K562 (cell line): ENCODE data around the gene TXNRD1. TPM values are rescaled to one million over a fixed set of nuclear protein-coding genes. Genes with fewer than 3 reads are reported as not detected.

Experiments
- BRD9 ChIP-seq: fragments of 450-650 bp; IDR thresholded peaks from 2 replicates; pipeline ENCODE4 v1.6.1; 2018; ENCODE audit warnings: low read depth; ENCODE audit not compliant: partially characterized antibody
- CREB1 ChIP-seq, 2 experiments: sonication (generic) in 1 of 2; formaldehyde crosslinking in 1 of 2; IDR thresholded peaks; 2 replicates each; pipeline versions ENCODE4 v1.6.1 to v1.8.0; 2012 to 2022; ENCODE audit warnings: inconsistent platforms in 1 of 2, mild to moderate bottlenecking in 1 of 2, missing genetic modification reagents in 1 of 2, moderate library complexity in 1 of 2
- ELF1 ChIP-seq: fragments of 200-800 bp; sonication (Bioruptor generic); IDR thresholded peaks from 2 replicates; pipeline ENCODE4 v1.6.1; 2016; ENCODE audit warnings: missing genetic modification characterization, missing compliant biosample characterization
- EZH2 ChIP-seq: IDR thresholded peaks from 2 replicates; pipeline ENCODE4 v1.6.1; 2012; ENCODE audit warnings: low read depth, mild to moderate bottlenecking, inconsistent platforms, low read length, borderline replicate concordance
- GABPA ChIP-seq: fragments of 200-800 bp; sonication (Bioruptor generic); conservative IDR thresholded peaks from 2 replicates; pipeline ENCODE4 v1.6.1; 2016; ENCODE audit warnings: low read depth, missing genetic modification characterization, missing compliant biosample characterization
- GABPB2 ChIP-seq: fragments of 250-450 bp; sonication (Bioruptor Pico); conservative IDR thresholded peaks from 2 replicates; pipeline ENCODE4 v1.5.1; 2021; ENCODE audit warnings: mild to moderate bottlenecking
- HDAC3 ChIP-seq: fragments of 450-650 bp; IDR thresholded peaks from 2 replicates; pipeline ENCODE4 v1.6.1; 2018; ENCODE audit warnings: borderline replicate concordance, mild to moderate bottlenecking, moderate library complexity; ENCODE audit not compliant: partially characterized antibody
- HNRNPK ChIP-seq: fragments of 200-400 bp; formaldehyde crosslinking; IDR thresholded peaks from one replicate; pipeline ENCODE4 v1.6.1; 2018; ENCODE audit warnings: mild to moderate bottlenecking, low read depth, low read length; ENCODE audit not compliant: poor library complexity, severe bottlenecking
- POLR2A ChIP-seq: fragments of 450-650 bp; conservative IDR thresholded peaks from 2 replicates; pipeline ENCODE4 v1.6.1; 2016
- PURB ChIP-seq: sonication (generic); formaldehyde crosslinking; IDR thresholded peaks from 2 replicates; pipeline ENCODE4 v1.9.0; 2021; ENCODE audit warnings: low read depth, mild to moderate bottlenecking, missing genetic modification reagents
- SREBF2 ChIP-seq: sonication (generic); formaldehyde crosslinking; IDR thresholded peaks from 2 replicates; pipeline ENCODE4 v1.4.0; 2020; ENCODE audit warnings: mild to moderate bottlenecking, missing genetic modification reagents
- YBX1 ChIP-seq: fragments of 450-650 bp; IDR thresholded peaks from 2 replicates; pipeline ENCODE4 v1.7.1; 2016; ENCODE audit warnings: mild to moderate bottlenecking
- polyA plus RNA-seq, 8 experiments: library from polyadenylated mRNA; depleted of rRNA in 4 of 8; stranded (reverse) in 5 of 8; unstranded in 3 of 8; fragments of >200 nt; fragmentation: Nextera tagmentation in 2 of 8; fragmentation: Illumina TruSeq in 1 of 8; extraction: Ambion mirVana in 2 of 8; extraction: Trizol in 1 of 8; gene quantifications; 2 replicates each; pipeline versions ENCODE4 v1.2.1 to v1.2.3, GENCODE V29; 2011 to 2014; ENCODE audit warnings: inconsistent platforms in 1 of 8, missing spikeins in 1 of 8
- total RNA-seq, 7 experiments: library from RNA; depleted of rRNA in 6 of 7; stranded (reverse); fragments of >200 nt in 6 of 7; fragmentation: Illumina TruSeq in 2 of 7; extraction: Trizol in 2 of 7; gene quantifications; 2 replicates each; pipeline versions ENCODE4 v1.2.1 to v1.2.3, GENCODE V29; 2011 to 2021; ENCODE audit warnings: low replicate concordance in 1 of 7
- TF ChIP-seq, protein P1 (sequence below), 2 experiments: fragments of 150-350 bp in 1 of 2; IDR thresholded peaks; 2 replicates each; pipeline ENCODE4 v1.6.1; 2012 to 2016; ENCODE audit warnings: low read depth in 2 of 2, low read length in 2 of 2, mild to moderate bottlenecking in 1 of 2, moderate library complexity in 1 of 2
- TF ChIP-seq, protein P2 (sequence below): fragments of 450-650 bp; conservative IDR thresholded peaks from 2 replicates; pipeline ENCODE4 v1.6.1; 2016; ENCODE audit warnings: missing genetic modification characterization, low read depth, mild to moderate bottlenecking, missing compliant biosample characterization, moderate library complexity
- TF ChIP-seq, protein P3 (sequence below): fragments of 250-450 bp; sonication (Bioruptor Pico); IDR thresholded peaks from 2 replicates; pipeline ENCODE4 v1.4.0; 2020; ENCODE audit warnings: mild to moderate bottlenecking, moderate library complexity
- TF ChIP-seq, protein P4 (sequence below): sonication (generic); formaldehyde crosslinking; IDR thresholded peaks from 2 replicates; pipeline ENCODE4 v1.4.0; 2020; ENCODE audit warnings: mild to moderate bottlenecking, missing genetic modification reagents
- TF ChIP-seq, protein P5 (sequence below): fragments of 250-450 bp; sonication (Bioruptor Pico); IDR thresholded peaks from 2 replicates; pipeline ENCODE4 v1.8.0; 2021; ENCODE audit warnings: mild to moderate bottlenecking, moderate library complexity

The TXNRD1 gene
- total and polyA plus RNA-seq, 9 of the 15 experiments (the other 6 are each of a cell fraction or from before 2014, with no cell fraction given), result 107 to 189 (median 146) TPM

DNA sequence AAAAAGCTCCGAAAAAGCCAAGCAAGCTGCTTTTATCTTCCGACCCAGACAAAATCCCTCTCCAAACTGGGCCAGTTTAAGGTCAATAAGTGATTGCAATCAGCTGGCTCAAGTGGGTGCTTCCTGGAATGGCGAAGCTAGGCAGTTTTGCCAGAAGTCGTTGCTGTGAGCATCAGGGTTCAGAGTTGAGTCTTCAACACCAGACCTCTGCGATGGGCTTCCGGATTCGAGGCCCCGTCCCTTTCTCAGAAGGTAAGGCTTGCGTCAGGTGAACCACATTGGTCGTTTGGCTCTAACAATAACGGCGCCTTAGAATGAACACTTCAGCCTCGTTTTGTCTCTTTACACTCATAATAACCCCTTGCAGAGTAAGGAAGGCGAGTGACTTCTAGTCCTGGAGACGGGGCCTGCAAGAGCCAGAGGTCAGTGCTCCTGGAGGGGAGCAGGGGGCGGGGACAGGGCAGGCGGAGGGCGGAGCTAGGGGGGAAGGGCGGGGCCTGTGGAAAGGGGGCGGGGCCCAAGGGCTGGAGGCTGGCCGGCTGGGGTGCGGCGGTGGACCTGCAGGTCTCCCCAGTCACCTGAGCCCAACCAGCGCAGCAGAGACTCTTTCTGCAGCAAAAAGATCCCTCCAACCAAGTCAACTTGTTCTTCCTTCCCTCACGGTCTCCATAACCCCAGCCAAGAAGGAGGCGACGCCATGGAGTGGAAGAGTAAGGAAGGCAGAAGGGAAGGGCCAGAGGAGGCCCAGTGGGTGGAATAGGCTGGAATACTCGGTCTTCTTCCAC, 43.6 kb upstream of the TXNRD1 start (continued):
- TF ChIP-seq, protein P1, sequence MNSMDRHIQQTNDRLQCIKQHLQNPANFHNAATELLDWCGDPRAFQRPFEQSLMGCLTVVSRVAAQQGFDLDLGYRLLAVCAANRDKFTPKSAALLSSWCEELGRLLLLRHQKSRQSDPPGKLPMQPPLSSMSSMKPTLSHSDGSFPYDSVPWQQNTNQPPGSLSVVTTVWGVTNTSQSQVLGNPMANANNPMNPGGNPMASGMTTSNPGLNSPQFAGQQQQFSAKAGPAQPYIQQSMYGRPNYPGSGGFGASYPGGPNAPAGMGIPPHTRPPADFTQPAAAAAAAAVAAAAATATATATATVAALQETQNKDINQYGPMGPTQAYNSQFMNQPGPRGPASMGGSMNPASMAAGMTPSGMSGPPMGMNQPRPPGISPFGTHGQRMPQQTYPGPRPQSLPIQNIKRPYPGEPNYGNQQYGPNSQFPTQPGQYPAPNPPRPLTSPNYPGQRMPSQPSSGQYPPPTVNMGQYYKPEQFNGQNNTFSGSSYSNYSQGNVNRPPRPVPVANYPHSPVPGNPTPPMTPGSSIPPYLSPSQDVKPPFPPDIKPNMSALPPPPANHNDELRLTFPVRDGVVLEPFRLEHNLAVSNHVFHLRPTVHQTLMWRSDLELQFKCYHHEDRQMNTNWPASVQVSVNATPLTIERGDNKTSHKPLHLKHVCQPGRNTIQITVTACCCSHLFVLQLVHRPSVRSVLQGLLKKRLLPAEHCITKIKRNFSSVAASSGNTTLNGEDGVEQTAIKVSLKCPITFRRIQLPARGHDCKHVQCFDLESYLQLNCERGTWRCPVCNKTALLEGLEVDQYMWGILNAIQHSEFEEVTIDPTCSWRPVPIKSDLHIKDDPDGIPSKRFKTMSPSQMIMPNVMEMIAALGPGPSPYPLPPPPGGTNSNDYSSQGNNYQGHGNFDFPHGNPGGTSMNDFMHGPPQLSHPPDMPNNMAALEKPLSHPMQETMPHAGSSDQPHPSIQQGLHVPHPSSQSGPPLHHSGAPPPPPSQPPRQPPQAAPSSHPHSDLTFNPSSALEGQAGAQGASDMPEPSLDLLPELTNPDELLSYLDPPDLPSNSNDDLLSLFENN (IDR thresholded peaks at IDR 0.05; ENCODE audit: low read depth in 2 of 2, low read length in 2 of 2), result no peak
- TF ChIP-seq POLR2A, result peak; percentile 63
- TF ChIP-seq SREBF2 (CRISPR knock-in tag), result no peak
- TF ChIP-seq GABPA (tag), result peak; percentile 41; the same call in 1 of the 2 replicates
- TF ChIP-seq, protein P2, sequence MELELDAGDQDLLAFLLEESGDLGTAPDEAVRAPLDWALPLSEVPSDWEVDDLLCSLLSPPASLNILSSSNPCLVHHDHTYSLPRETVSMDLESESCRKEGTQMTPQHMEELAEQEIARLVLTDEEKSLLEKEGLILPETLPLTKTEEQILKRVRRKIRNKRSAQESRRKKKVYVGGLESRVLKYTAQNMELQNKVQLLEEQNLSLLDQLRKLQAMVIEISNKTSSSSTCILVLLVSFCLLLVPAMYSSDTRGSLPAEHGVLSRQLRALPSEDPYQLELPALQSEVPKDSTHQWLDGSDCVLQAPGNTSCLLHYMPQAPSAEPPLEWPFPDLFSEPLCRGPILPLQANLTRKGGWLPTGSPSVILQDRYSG, result no peak
- TF ChIP-seq GABPB2, result no peak
- no peak for TF ChIP-seq HNRNPK
- no peak for TF ChIP-seq YBX1
- TF ChIP-seq BRD9, result peak; percentile 40
- TF ChIP-seq ELF1, result peak; percentile 79
- peak; percentile 66 for TF ChIP-seq HDAC3
- TF ChIP-seq CREB1 (IDR thresholded peaks at IDR 0.05), result 0 out of 2 replicates have a peak, but pooled peaks have one; percentile 24
- no peak for TF ChIP-seq CREB1 (CRISPR knock-in tag; IDR thresholded peaks at IDR 0.05)
- TF ChIP-seq, protein P3, sequence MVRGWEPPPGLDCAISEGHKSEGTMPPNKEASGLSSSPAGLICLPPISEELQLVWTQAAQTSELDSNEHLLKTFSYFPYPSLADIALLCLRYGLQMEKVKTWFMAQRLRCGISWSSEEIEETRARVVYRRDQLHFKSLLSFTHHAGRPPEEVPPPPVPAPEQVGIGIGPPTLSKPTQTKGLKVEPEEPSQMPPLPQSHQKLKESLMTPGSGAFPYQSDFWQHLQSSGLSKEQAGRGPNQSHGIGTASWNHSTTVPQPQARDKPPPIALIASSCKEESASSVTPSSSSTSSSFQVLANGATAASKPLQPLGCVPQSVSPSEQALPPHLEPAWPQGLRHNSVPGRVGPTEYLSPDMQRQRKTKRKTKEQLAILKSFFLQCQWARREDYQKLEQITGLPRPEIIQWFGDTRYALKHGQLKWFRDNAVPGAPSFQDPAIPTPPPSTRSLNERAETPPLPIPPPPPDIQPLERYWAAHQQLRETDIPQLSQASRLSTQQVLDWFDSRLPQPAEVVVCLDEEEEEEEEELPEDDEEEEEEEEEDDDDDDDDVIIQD (CRISPR knock-in tag), result no peak
- TF ChIP-seq, protein P4, sequence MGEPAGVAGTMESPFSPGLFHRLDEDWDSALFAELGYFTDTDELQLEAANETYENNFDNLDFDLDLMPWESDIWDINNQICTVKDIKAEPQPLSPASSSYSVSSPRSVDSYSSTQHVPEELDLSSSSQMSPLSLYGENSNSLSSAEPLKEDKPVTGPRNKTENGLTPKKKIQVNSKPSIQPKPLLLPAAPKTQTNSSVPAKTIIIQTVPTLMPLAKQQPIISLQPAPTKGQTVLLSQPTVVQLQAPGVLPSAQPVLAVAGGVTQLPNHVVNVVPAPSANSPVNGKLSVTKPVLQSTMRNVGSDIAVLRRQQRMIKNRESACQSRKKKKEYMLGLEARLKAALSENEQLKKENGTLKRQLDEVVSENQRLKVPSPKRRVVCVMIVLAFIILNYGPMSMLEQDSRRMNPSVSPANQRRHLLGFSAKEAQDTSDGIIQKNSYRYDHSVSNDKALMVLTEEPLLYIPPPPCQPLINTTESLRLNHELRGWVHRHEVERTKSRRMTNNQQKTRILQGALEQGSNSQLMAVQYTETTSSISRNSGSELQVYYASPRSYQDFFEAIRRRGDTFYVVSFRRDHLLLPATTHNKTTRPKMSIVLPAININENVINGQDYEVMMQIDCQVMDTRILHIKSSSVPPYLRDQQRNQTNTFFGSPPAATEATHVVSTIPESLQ (CRISPR knock-in tag), result no peak
- TF ChIP-seq, protein P5, sequence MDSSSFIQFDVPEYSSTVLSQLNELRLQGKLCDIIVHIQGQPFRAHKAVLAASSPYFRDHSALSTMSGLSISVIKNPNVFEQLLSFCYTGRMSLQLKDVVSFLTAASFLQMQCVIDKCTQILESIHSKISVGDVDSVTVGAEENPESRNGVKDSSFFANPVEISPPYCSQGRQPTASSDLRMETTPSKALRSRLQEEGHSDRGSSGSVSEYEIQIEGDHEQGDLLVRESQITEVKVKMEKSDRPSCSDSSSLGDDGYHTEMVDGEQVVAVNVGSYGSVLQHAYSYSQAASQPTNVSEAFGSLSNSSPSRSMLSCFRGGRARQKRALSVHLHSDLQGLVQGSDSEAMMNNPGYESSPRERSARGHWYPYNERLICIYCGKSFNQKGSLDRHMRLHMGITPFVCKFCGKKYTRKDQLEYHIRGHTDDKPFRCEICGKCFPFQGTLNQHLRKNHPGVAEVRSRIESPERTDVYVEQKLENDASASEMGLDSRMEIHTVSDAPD (CRISPR knock-in tag), result no peak
- TF ChIP-seq EZH2, result no peak
- TF ChIP-seq PURB (CRISPR knock-in tag), result no peak
